K562 (cell line): ENCODE results near the gene MYH6. TPM values are rescaled to one million over a fixed set of nuclear protein-coding genes. Genes with fewer than 3 reads are reported as not detected.

Source experiments
- ATAC-seq: fragments of 200-7000 bp; cut with Tn5 transposase; 3 replicates; pipeline ENCODE4 v1.9.1; 2020; ENCODE audit warnings: moderate library complexity
- BruUV-seq: library from RNA; stranded (reverse); fragments of 400-500 nt; replicated peaks from 2 replicates; lab custom pipeline; 2021; lab: Mats Ljungman, UMichigan
- CTCF ChIA-PET: fragments of 300-600 bp; formaldehyde crosslinking; extraction: SDS; loops from one replicate; lab custom pipeline; 2021; ENCODE audit warnings: low intra/inter-chr PET ratio; lab: Yijun Ruan, JAX
- POLR2A ChIA-PET: fragments of 300-600, 350-650 bp; sonication (Branson Sonifier 250); formaldehyde crosslinking; extraction: SDS; loops from one replicate; lab custom pipeline; 2021; ENCODE audit warnings: antibody characterized with exemption, inconsistent platforms; lab: Yijun Ruan, JAX
- DNase-seq, 4 experiments: peaks; one replicate each; pipeline versions ENCODE4 v3.0.0 to v3.0.0-alpha.2; 2011 to 2018; ENCODE audit warnings: low spot score in 3 of 4, mixed read lengths in 3 of 4; ENCODE audit errors: extremely low read depth in 1 of 4
- FAIRE-seq: peaks from 2 replicates; lab custom pipeline; 2011; peaks lifted over from hg19 to GRCh38; lab: Jason Lieb, UNC
- H2AFZ ChIP-seq: 2 replicates; pipeline ENCODE4 v1.6.0; 2011; ENCODE audit warnings: low read depth, low read length, control low read depth, inconsistent platforms
- H3K27ac ChIP-seq: fragments of 200-600 bp; 3 replicates; pipeline ENCODE4 v1.8.0; 2011; ENCODE audit warnings: low read depth, mild to moderate bottlenecking, control low read depth, inconsistent platforms, low read length, moderate library complexity, mixed read lengths; ENCODE audit errors: extremely low read depth
- H3K27me3 ChIP-seq, 2 experiments: fragments of 300-600 bp in 1 of 2; 2 replicates in 1 of 2; 3 replicates in 1 of 2; pipeline versions ENCODE4 v1.6.0 to v1.8.0; 2011; ENCODE audit warnings: inconsistent platforms in 2 of 2, low read length in 2 of 2, mild to moderate bottlenecking in 1 of 2, mixed read lengths in 1 of 2, moderate library complexity in 1 of 2; ENCODE audit not compliant: control insufficient read depth in 2 of 2, insufficient read depth in 2 of 2
- H3K36me3 ChIP-seq: fragments of 300-600 bp; 3 replicates; pipeline ENCODE4 v1.8.0; 2011; ENCODE audit warnings: mild to moderate bottlenecking, low read length, inconsistent platforms; ENCODE audit not compliant: control insufficient read depth, insufficient read depth
- H3K4me1 ChIP-seq, 2 experiments: fragments of 200-600 bp in 1 of 2; replicated peaks in 1 of 2; 2 replicates in 1 of 2; 3 replicates in 1 of 2; pipeline versions ENCODE4 v1.5.1 to v1.8.0; 2011; ENCODE audit warnings: inconsistent platforms in 2 of 2, low read length in 2 of 2, mild to moderate bottlenecking in 1 of 2, mixed read lengths in 1 of 2, moderate library complexity in 1 of 2; ENCODE audit not compliant: control insufficient read depth in 2 of 2, insufficient read depth in 2 of 2
- H3K4me2 ChIP-seq: 2 replicates; pipeline ENCODE4 v1.6.1; 2011; ENCODE audit warnings: low read length, control low read depth, inconsistent platforms, mixed read lengths; ENCODE audit not compliant: insufficient read depth
- H3K4me3 ChIP-seq: fragments of 200-600 bp; sonication (generic), shearing (Covaris generic); 2 replicates; pipeline ENCODE4 v1.5.1; 2016; ENCODE audit warnings: control low read depth, inconsistent platforms
- H3K79me2 ChIP-seq: fragments of 200-600 bp; 3 replicates; pipeline ENCODE4 v1.8.0; 2011; ENCODE audit warnings: low read length, inconsistent platforms; ENCODE audit not compliant: control insufficient read depth, insufficient read depth
- H3K9ac ChIP-seq, 2 experiments: 2 replicates each; pipeline versions ENCODE4 v1.6.0 to v1.6.1; 2011; ENCODE audit warnings: low read depth in 2 of 2, low read length in 2 of 2, control low read depth in 1 of 2, inconsistent platforms in 1 of 2, mild to moderate bottlenecking in 1 of 2, mixed read lengths in 1 of 2; ENCODE audit not compliant: insufficient read depth in 1 of 2
- H3K9me1 ChIP-seq: one replicate; pipeline ENCODE4 v1.6.0; 2011; ENCODE audit warnings: inconsistent platforms, mild to moderate bottlenecking, low read length, moderate library complexity; ENCODE audit not compliant: control insufficient read depth, insufficient read depth
- H3K9me3 ChIP-seq: replicated peaks from 2 replicates; pipeline ENCODE4 v1.5.1; 2011; ENCODE audit warnings: low read depth, low read length, inconsistent platforms; ENCODE audit not compliant: control insufficient read depth, insufficient read depth
- H4K20me1 ChIP-seq: replicated peaks from 2 replicates; pipeline ENCODE4 v1.6.1; 2011; ENCODE audit warnings: low read length, inconsistent platforms, mixed read lengths; ENCODE audit not compliant: control insufficient read depth, insufficient read depth
- CHD2 ChIP-seq: IDR thresholded peaks from 2 replicates; pipeline ENCODE4 v1.6.1; 2011; ENCODE audit warnings: low read depth, low read length
- DMBX1 ChIP-seq: fragments of 250-450 bp; sonication (Bioruptor Pico); IDR thresholded peaks from 2 replicates; pipeline ENCODE4 v1.8.0; 2022; ENCODE audit warnings: inconsistent platforms, mild to moderate bottlenecking, moderate library complexity, borderline replicate concordance
- FOSL1 ChIP-seq: fragments of 200-800 bp; sonication (Bioruptor generic); conservative IDR thresholded peaks from 2 replicates; pipeline ENCODE4 v1.6.1; 2016; ENCODE audit warnings: missing genetic modification characterization, missing compliant biosample characterization
- FOXJ2 ChIP-seq: fragments of 200-800 bp; sonication (Bioruptor generic); IDR thresholded peaks from 2 replicates; pipeline ENCODE4 v1.6.1; 2016; ENCODE audit warnings: missing genetic modification characterization, missing compliant biosample characterization
- MITF ChIP-seq: IDR thresholded peaks from 2 replicates; pipeline ENCODE4 v1.6.1; 2014; ENCODE audit warnings: antibody characterized with exemption
- RBFOX2 ChIP-seq: fragments of 200-400 bp; formaldehyde crosslinking; IDR thresholded peaks from 2 replicates; pipeline ENCODE4 v1.6.1; 2017; ENCODE audit warnings: low read depth, mild to moderate bottlenecking, low read length, moderate library complexity
- SMAD2 ChIP-seq: fragments of 150-350 bp; IDR thresholded peaks from 2 replicates; pipeline ENCODE4 v1.6.1; 2014; ENCODE audit warnings: low read depth, mild to moderate bottlenecking, low read length
- TAF9B ChIP-seq: fragments of 450-650 bp; IDR thresholded peaks from 2 replicates; pipeline ENCODE4 v1.6.1; 2018; ENCODE audit warnings: mild to moderate bottlenecking; ENCODE audit not compliant: partially characterized antibody
- TBP ChIP-seq: optimal IDR thresholded peaks from 2 replicates; pipeline ENCODE3; 2011; ENCODE audit warnings: low read depth, low read length, improper control_type of control experiment
- ZNF175 ChIP-seq: fragments of 200-800 bp; sonication (Bioruptor generic); IDR thresholded peaks from 2 replicates; pipeline ENCODE4 v1.6.1; 2016; ENCODE audit warnings: low read depth, mild to moderate bottlenecking, missing genetic modification characterization, missing compliant biosample characterization
- ZNF282 ChIP-seq: sonication (generic); formaldehyde crosslinking; IDR thresholded peaks from 2 replicates; pipeline ENCODE4 v1.8.1; 2023; ENCODE audit warnings: missing genetic modification reagents
- ZNF384 ChIP-seq: IDR thresholded peaks from 2 replicates; pipeline ENCODE4 v1.6.1; 2012; ENCODE audit warnings: low read depth, low read length, improper control_type of control experiment
- ZNF764 ChIP-seq: fragments of 250-450 bp; sonication (Bioruptor Pico); IDR thresholded peaks from 2 replicates; pipeline ENCODE4 v1.4.0; 2020; ENCODE audit warnings: low read depth, mild to moderate bottlenecking, moderate library complexity
- ZNF79 ChIP-seq: fragments of 250-450 bp; sonication (Bioruptor Pico); IDR thresholded peaks from 2 replicates; pipeline ENCODE4 v1.4.0; 2020; ENCODE audit warnings: low read depth, mild to moderate bottlenecking, moderate library complexity
- WGBS: fragments of 100-300 bp; shearing (Covaris generic); methylation state at CpG from one replicate; pipeline ENCODE4 v1.1.6; 2016; ENCODE audit warnings: low coverage, mixed read lengths; ENCODE audit not compliant: insufficient coverage; ENCODE audit errors: missing lambda C conversion rate; 5-methylcytosine and 5-hydroxymethylcytosine counted together
- in situ Hi-C: fragments of 300-500 bp; cut with MboI; formaldehyde crosslinking; loops from 4 replicates; pipeline ENCODE4 v1.15.0; 2018; ENCODE audit warnings: inconsistent platforms, mixed read lengths
- intact Hi-C: fragments of 100-400 bp; cut with micrococcal nuclease; formaldehyde crosslinking; loops from 2 replicates; pipeline ENCODE4 v1.14.2; 2022
- polyA plus RNA-seq, 8 experiments: library from polyadenylated mRNA; depleted of rRNA in 4 of 8; stranded (reverse) in 5 of 8; unstranded in 3 of 8; fragments of >200 nt; fragmentation: Nextera tagmentation in 2 of 8; fragmentation: Illumina TruSeq in 1 of 8; extraction: Ambion mirVana in 2 of 8; extraction: Trizol in 1 of 8; gene quantifications; 2 replicates each; pipeline versions ENCODE4 v1.2.1 to v1.2.3, GENCODE V29; 2011 to 2014; ENCODE audit warnings: inconsistent platforms in 1 of 8, missing spikeins in 1 of 8
- total RNA-seq, 7 experiments: library from RNA; depleted of rRNA in 6 of 7; stranded (reverse); fragments of >200 nt in 6 of 7; fragmentation: Illumina TruSeq in 2 of 7; extraction: Trizol in 2 of 7; gene quantifications; 2 replicates each; pipeline versions ENCODE4 v1.2.1 to v1.2.3, GENCODE V29; 2011 to 2021; ENCODE audit warnings: low replicate concordance in 1 of 7
- TF ChIP-seq, protein P1 (sequence below): sonication (generic); formaldehyde crosslinking; IDR thresholded peaks from 2 replicates; pipeline ENCODE4 v1.9.0; 2022; ENCODE audit warnings: mild to moderate bottlenecking, missing genetic modification reagents
- TF ChIP-seq, protein P2 (sequence below): fragments of 450-650 bp; formaldehyde crosslinking; IDR thresholded peaks from 2 replicates; pipeline ENCODE4 v1.4.0; 2020; ENCODE audit warnings: mild to moderate bottlenecking, moderate library complexity

Gene MYH6
- total and polyA plus RNA-seq, 9 of the 15 experiments (the other 6 are each of a cell fraction or from before 2014, with no cell fraction given): not detected

- H3K36me3 ChIP-seq: no peaks in the 10 kb centered on the region
- no TSS peak for BruUV-seq
- DNase-seq (no peak), FAIRE-seq (no peak), ATAC-seq (no peak)
- peaks cover 10 to 56% of the 10 kb centered on the region in 2 experiments; a peak in 3 of 5 replicates for H3K27me3 ChIP-seq
- ChIA-PET POLR2A (interaction anchor here (0.6 kb wide), 3 partner anchors 8 to 168 kb away, joined by 3 to 4 read pairs (median 3); no protein-coding TSS in a partner anchor), CTCF (no interaction called here)
- no peaks in the 10 kb centered on the region for H4K20me1 ChIP-seq
- no peak overlapping the region for H2AFZ ChIP-seq
- H3K9me3 ChIP-seq: no peaks in the 10 kb centered on the region
- no peak overlapping the region for H3K9ac ChIP-seq
- WGBS: 24% methylated on average over 3 of the region's 3 CpGs
- peaks cover 0 to 6% of the 10 kb centered on the region in 2 experiments; a peak in 2 of 5 replicates for H3K4me1 ChIP-seq
- intact Hi-C loops (no loop called here), in situ Hi-C loops (no loop called here)
- H3K4me2 ChIP-seq: no peak overlapping the region
- H3K4me3 ChIP-seq: no peak overlapping the region
- H3K9me1 ChIP-seq: no peaks in the 10 kb centered on the region
- no peak overlapping the region for H3K27ac ChIP-seq
- no peaks in the 10 kb centered on the region for H3K79me2 ChIP-seq
- no peak for TF ChIP-seq TAF9B
- no peak for TF ChIP-seq MITF
- TF ChIP-seq ZNF79 (CRISPR knock-in tag): no peak
- no peak for TF ChIP-seq CHD2
- TF ChIP-seq FOSL1 (tag): no peak
- no peak for TF ChIP-seq ZNF764 (CRISPR knock-in tag)
- TF ChIP-seq RBFOX2: no peak
- no peak for TF ChIP-seq FOXJ2 (tag)
- TF ChIP-seq ZNF384: no peak
- TF ChIP-seq SMAD2: no peak
- no peak for TF ChIP-seq DMBX1 (CRISPR knock-in tag)
- no peak for TF ChIP-seq ZNF175 (CRISPR knock-in tag)
- TF ChIP-seq TBP: no peak
- no peak for TF ChIP-seq ZNF282 (CRISPR knock-in tag)
- TF ChIP-seq, protein P1, sequence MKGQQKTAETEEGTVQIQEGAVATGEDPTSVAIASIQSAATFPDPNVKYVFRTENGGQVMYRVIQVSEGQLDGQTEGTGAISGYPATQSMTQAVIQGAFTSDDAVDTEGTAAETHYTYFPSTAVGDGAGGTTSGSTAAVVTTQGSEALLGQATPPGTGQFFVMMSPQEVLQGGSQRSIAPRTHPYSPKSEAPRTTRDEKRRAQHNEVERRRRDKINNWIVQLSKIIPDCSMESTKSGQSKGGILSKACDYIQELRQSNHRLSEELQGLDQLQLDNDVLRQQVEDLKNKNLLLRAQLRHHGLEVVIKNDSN (CRISPR knock-in tag): no peak
- TF ChIP-seq, protein P2, sequence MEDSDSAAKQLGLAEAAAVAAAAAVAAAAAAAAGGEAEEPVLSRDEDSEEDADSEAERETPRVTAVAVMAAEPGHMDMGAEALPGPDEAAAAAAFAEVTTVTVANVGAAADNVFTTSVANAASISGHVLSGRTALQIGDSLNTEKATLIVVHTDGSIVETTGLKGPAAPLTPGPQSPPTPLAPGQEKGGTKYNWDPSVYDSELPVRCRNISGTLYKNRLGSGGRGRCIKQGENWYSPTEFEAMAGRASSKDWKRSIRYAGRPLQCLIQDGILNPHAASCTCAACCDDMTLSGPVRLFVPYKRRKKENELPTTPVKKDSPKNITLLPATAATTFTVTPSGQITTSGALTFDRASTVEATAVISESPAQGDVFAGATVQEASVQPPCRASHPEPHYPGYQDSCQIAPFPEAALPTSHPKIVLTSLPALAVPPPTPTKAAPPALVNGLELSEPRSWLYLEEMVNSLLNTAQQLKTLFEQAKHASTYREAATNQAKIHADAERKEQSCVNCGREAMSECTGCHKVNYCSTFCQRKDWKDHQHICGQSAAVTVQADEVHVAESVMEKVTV (CRISPR knock-in tag): no peak
Observed at GRCh38 chr14:23399136-23399535, 8.9 kb downstream of the MYH6 start.
